Hematopoietic multipotent progenitor cell treated with erythropoietin and hydrocortisone succinate and interleukin-3 and kit ligand, for 15 days (in vitro differentiated cells): ENCODE results near the gene BPGM.
A peak's percentile ranks its signal among the peaks of the same experiment; 100 is the strongest.
"Not testable (repeated sequence)": the region's sequence is repeated elsewhere in the genome, so short reads cannot be mapped to it uniquely, and the experiment has no call there.

Experiments
- DNase-seq: peaks from one replicate; pipeline ENCODE4 v3.0.0-alpha.2; 2015; ENCODE audit warnings: low spot score

Gene BPGM

GRCh38 chr7:134665045-134665444 lies 18.4 kb downstream of the BPGM start:
- DNase-seq = not testable (repeated sequence)

- no peak for DNase-seq
Observed at GRCh38 chr7:134667899-134668298, 21.2 kb downstream of the BPGM start.

DNA sequence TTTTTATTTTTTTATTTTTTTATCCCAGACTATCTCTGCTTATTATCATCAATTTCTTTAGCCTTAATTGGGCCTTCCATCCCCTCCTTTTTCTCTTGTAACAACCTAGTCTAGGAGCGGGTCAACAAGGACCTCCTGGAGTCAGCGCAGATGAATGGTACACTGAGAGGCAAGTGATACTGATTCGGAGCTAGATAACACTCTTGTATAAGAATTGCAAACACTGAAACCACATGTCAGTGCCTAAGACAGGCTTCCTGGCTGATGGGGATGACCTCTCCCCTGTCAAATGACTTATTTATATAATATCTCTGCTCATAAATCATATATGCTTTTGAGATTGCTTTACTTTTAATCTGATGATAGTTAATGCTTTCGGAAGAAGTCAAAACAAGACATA lies 22.7 kb downstream of the BPGM start:
- no peak for DNase-seq

DNA sequence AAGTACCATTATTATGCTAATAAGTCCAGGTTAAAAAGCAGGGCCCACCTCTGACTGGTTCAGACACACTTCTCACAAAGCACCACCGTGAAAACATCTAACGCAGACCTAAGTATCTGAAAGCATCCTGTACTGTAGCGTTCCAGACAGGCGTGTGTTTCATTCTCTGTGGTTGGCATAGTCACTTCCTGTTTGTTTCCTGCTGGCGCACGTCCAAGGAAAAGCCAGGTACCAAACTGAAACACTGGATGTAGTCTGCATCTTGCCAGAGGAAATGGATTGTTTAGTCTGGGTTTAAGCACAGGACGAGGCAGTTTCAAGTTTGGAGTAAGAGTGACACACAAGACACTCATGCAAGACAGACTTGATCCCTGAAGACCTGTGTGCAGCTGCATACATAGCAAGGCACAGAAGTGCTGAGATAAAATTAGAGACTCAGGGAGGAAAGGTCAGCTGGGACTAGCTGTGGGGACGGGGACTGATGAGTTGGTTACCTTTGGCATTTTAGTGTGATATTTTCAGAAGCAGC lies 23.3 kb downstream of the BPGM start:
- peak; percentile 21 for DNase-seq

- no peak for DNase-seq
Observed at GRCh38 chr7:134671609-134672008, 25.0 kb downstream of the BPGM start.

- DNase-seq = no peak
Observed at GRCh38 chr7:134674424-134674823, 27.8 kb downstream of the BPGM start.

DNA sequence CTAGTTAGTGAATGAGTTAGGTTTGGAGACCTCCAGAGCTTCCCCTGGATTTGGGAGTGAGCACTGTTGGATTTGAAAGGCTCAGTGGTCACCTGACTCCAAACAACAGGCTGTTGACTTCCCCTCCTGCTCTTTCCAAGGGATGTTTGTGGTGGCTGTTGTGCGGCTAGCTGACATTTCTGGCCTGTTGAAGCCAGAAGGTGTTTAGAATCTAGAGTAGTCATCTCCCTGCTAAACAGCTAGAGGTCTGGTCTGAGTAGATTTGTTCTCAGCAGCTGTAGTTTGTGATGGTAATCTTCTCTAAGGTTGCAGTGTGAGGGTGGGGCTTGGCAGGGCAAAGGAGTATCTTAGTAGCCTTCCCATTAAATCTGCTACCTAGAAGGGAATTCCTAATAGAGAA lies 30.1 kb downstream of the BPGM start:
- DNase-seq = peak; percentile 55

DNA sequence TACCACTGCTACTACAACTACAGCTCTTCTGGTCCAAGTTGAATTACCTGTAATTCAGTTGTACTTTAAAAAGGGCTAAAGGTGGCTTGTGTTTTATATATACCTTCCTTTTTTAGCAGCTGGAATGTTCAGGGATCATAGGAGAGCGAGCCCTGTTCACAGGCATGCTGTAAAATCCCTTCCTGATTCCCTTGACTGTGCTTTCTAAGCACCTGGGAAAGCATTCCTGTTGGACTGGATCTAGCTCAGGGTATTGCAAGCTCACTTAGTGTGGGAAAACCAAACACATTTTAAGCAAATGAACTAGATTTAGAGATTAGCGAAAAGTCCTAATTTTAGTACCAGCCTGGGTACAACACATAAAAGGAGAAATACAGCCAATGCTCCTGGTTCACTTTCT lies 31.5 kb downstream of the BPGM start:
- no peak for DNase-seq

DNA sequence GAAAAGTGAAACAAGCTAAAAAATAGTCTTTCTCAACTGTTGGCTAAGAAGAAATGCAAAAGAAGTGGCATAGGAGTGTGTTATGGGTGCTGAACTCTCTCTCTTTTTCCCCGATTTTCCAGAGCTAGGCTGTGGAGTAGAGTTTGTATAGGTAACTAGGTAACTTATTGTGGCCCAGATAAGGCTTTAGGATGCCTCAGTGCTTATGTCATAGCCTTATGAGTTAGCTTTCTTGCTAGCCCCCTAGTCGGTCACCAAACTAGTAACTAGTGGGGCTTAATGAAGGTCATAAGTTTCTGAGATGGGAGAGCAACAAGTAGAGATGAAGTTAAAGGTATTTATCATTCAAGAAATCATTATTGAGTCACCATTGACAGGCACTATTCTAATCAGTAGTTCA lies 32.4 kb downstream of the BPGM start:
- DNase-seq = no peak

GRCh38 chr7:134684165-134684564 lies 37.5 kb downstream of the BPGM start:
- no peak for DNase-seq

GRCh38 chr7:134685250-134685649 lies 38.6 kb downstream of the BPGM start:
- DNase-seq = no peak

DNA sequence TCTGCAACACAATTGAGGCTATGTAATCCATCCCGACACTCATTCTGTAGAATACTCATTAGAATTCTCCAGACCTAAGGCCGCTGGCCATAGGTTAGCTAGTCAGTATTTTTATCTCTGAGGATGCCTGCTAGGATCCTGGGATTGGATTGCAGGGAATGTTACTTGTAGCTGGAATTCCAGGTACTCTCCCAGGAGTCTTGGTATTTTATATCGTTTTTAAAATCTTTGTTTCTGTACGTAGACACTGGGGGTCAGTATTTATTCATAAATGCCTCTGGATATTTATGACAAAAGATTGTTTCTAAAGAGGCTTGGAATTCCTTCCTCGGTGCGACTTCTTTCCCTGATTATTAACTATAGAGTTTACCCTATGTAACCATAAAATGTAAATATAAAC lies 40.1 kb downstream of the BPGM start:
- no peak for DNase-seq

GRCh38 chr7:134689550-134689949 lies 42.9 kb downstream of the BPGM start:
- not testable (repeated sequence) for DNase-seq

DNA sequence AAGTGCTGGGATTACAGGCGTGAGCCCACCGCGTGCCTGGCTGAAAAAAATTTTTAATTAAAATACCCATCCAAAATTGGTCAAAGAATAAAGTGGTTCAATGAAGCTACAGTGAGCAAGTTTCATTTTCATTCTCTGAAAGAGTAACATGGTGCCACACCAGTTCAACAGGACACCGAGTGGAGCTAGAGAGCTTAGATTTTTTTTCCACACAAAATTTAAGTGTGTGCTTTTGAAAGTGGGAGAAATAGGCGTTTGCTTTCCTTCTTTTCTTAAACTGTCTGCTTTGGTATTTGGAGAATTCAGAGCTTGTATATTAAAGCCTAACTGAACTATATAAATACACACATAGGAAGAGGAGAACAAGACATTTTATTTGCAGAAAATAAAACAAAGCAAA lies 43.4 kb downstream of the BPGM start:
- DNase-seq = no peak

DNA sequence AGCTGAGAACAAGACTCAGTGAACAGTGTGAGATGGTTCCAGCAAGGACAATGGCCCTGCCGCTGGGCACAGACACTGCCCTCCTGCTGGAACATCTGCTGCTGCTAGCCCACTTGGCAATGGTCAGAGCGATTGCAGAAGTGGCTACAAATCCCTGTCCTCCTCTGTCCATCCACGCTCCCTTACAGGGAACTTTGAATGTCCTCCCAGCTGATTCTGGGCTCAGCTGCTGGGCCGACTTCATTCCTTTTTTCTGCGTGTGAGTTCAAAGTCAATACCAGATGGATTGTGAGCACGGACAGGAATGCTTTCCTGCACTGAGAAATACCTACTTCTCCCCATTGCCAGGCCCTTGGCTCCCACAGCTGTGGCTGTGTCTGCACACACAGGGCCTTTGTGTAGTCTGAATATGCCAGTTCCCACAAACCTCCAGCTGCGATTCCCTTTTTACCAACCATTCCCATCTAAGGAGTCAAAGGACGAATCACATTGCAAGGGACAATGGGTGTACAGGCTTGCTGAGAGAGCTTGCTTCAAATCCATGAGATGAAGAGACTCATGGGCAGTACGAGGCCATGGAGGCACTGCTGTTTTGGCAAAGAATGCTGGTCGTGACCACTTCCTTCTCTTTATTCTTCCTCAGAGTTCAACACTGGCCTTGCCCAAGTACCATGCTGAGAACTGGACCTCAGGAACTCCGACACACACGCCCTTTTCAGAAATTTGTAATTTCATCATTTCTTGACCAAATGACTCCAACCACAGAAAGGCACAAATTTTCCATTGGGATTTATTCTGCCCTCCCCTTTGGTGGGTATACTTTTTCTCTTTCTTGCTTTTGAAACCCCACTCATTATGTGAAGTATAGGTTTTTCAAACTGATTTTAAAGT lies 44.2 kb downstream of the BPGM start:
- no peak for DNase-seq

GRCh38 chr7:134691546-134692343 lies 45.1 kb downstream of the BPGM start:
- DNase-seq = no peak

GRCh38 chr7:134692344-134692705 lies 45.7 kb downstream of the BPGM start:
- no peak for DNase-seq

- DNase-seq = no peak
Observed at GRCh38 chr7:134693256-134693655, 46.6 kb downstream of the BPGM start.

DNA sequence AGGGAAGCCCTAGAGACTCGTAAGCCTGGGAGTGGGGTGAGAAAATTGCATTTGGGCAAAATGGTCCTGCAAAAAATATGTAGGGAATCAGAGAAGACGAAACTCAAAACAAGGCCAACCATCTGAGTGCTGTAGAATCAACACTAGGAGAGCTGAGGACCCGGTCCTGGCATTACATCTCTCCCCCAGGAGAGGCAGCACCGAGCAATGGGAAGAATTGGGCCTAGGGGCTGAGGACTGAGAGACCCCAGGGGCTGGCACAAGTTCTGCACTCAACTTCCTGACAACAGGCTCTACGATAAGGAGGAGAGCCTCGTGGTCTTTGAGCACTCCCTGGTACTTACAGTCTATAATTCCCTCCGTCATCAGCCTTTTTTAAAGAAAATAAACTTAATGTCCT lies 47.6 kb downstream of the BPGM start:
- DNase-seq = no peak

- DNase-seq = no peak
Observed at GRCh38 chr7:134694767-134695166, 48.1 kb downstream of the BPGM start.

DNA sequence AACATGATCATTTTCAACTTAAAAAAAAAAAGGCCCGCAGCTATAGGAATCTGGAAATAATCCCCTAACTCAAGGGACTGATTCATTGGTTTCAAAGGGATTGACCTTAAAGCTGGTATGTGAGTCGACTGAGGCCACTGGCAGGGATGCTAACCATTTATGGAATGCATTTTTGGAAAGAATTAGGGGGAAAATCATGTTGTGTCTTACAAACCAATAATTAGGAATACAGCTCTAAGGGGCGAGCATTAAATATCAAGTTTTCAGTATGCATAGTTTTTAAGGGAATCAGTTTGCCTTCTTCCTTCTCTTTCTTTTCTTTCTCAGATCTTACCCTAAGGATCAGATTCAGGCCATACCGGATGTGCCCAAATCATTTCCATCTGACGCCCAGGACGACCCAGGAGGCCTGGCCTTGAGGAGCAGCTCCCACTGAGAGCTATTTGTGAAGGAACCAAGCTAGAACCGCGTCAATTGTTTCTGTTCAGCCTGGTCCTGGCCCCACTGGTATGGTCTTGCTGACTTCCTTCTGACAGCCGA lies 48.7 kb downstream of the BPGM start:
- no peak for DNase-seq

GRCh38 chr7:134696261-134696660 lies 49.6 kb downstream of the BPGM start:
- no peak for DNase-seq
